GM10266 (cell line): ENCODE data around the gene MIOX.

ENCODE experiments used
- DNase-seq: peaks from one replicate; pipeline ENCODE4 v3.0.0; 2012; ENCODE audit errors: extremely low spot score
- CTCF ChIP-seq: IDR thresholded peaks from 2 replicates; pipeline ENCODE4 v1.5.1; 2012; ENCODE audit warnings: mild to moderate bottlenecking, low read depth; ENCODE audit not compliant: control insufficient read depth, insufficient read depth; ENCODE audit errors: missing control alignments

MIOX gene

GRCh38 chr22:50506611-50507420 lies 20.2 kb downstream of the MIOX start:
- peak; percentile 58 for DNase-seq
- no peak for TF ChIP-seq CTCF

GRCh38 chr22:50507421-50507990 lies 20.8 kb downstream of the MIOX start, which contains the start of gene LMF2:
TSS of gene LMF2 (minus strand) at chr22:50507702. CDS start at chr22:50507675, 27 bp downstream.
- peak; percentile 99 for DNase-seq
- no peak for TF ChIP-seq CTCF

DNA sequence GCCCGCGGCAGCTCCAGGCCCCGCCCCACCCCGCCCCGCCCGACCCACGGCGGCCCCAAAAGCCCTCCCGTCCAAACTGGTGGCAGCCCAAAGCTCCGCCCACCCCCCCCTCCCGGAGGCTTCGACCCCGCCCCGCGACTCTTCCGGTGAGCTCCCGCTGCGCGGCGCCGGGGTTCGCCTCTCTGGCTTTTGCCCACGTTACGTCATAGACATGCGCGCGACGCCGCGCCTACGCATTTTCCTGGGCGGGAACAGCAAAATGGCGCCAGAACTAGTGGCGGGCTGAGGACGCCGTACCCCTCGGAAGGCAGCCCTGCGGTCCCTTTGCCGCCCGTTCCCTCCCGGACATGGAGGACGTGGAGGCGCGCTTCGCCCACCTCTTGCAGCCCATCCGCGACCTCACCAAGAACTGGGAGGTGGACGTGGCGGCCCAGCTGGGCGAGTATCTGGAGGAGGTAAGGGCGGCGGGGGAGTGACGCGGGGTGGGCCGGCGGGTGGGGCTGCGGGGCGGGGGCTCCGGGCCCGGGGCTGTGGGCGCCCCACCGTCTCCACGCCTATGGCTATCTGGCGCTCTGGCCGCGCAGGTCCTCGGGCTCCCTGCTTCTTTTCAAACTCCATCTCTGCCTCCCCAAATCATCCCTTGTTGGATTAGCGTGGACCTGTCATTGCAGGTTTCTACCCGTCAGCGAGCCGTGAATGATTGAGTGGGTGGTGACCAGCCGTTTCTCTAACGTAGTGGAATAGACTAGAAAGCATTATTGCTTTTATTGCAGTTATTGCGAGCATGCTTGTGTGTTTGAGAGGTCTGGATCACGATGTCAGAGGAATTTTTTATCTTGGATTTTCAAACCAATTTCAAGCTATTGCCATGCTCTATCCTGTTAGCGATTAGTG lies 21.6 kb downstream of the MIOX start, which contains the start of gene NCAPH2:
TSS of gene NCAPH2 (plus strand) at position 234 of the 894 bp plus-strand sequence. CDS start at position 348, 114 bp downstream.
- TF ChIP-seq CTCF = no peak
- peak; percentile 100 for DNase-seq

GRCh38 chr22:50508897-50509296 lies 22.2 kb downstream of the MIOX start:
- no peak for DNase-seq
- TF ChIP-seq CTCF = no peak

- no peak for DNase-seq
- no peak for TF ChIP-seq CTCF
These were observed 26.5 kb downstream of the MIOX start for GRCh38 chr22:50513175-50513574.

- DNase-seq = no peak
- TF ChIP-seq CTCF = no peak
These were observed 29.4 kb downstream of the MIOX start for GRCh38 chr22:50516068-50516467.

DNA sequence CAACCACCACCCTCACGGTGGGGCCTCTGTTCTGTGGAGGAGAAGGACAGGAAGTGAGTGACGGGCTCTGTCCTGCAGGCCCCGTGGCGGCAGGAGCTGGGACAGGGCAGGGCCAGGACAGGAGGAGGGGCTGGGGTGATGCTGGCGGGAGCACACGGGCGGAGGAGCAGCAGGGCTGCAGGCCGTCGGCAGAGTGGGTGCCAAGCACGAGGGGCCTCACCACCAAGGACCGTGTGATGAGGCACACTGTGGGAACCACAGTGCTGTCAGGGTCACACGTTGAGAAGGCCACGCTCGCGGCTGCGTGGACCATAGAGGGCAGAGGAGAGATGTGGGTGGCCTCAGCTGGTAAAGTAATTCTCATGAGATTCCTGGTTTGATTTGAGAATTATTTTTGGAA lies 30.2 kb downstream of the MIOX start:
- no peak for DNase-seq
- TF ChIP-seq CTCF = no peak
